Fibroblast of skin of left biceps (primary cell): ENCODE data around the gene XPA.
"Not testable (repeated sequence)": the region's sequence is repeated elsewhere in the genome, so short reads cannot be mapped to it uniquely, and the experiment has no call there.

Source experiments
- DNase-seq, 2 experiments: peaks; one replicate each; pipeline ENCODE4 v3.0.0-alpha.2; 2013; ENCODE audit warnings: low read depth in 2 of 2

Gene XPA

GRCh38 chr9:97696803-97697601 is at the start of gene XPA:
TSS of gene XPA (minus strand) at chr9:97697340. CDS start at chr9:97697292, 48 bp downstream.
- DNase-seq, result peak; percentile 78 to 82

DNA sequence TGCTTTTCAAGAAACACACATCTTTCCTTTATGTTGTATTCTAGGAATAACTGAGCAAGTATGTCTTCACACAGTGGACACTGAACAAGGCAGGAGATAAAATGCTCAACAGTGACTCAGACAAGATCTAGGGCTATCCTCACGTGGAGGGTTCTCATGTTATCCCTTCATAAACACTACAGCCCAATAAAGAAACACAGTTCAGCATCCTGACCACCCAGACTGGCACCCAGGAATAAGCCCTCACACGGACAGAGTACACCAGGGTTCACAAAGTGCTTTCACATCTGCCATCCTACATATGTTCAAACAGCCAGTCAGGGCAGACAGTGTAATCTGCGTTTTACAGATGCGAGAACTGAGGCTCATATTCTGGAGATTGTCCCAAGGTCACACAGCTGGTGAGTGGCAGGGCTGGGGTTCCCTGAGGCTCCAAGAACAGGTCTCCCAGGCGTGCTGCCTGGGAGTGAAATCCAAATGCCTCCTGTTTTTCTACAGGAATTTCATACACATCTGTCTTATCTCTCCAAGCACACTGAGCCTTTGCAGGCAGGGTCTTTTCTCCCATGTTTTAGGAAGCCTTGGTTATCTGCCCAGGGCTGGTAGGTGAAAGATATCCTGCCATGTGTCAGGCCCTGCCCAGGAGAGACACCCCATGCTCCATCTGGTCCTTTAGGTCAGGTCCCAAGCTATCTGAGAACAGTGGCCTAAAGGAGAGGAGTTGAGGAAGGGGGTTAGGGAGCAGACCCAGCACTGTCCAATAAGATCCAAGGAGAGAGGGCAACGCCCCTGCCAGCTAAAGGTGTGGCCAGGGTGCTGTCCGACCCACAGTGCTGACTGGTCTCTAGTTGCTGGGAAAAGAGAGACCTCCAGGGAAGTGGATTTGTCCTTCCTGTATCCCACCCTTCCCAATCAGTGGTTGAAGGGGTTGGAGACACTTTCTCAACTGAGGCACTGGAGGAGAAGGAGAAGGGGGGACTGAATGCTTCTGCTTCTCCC is 47.9 kb upstream of the XPA start:
- DNase-seq, result no peak

GRCh38 chr9:97744025-97744424 is 46.9 kb upstream of the XPA start:
- DNase-seq, result not testable (repeated sequence)

DNA sequence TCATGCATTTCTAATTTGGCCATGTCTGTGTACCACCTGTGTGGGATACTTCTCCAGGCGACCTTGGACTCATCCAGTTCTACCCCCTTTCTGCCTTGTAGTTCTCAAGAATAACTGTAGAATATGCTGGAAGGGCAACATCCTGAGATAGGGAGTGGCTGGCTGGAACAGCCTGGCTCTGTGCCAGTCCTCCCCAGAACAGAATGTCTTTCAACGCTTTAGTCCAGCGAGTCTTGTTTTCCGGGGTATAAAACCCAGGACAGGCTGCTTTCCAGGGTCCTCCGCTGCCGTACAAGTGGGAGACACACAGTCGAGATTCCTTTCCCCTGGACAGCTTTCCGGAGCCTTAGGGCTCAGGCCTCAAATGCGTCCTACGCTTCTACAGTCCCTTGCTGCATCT is 45.4 kb upstream of the XPA start:
- DNase-seq, result no peak

DNA sequence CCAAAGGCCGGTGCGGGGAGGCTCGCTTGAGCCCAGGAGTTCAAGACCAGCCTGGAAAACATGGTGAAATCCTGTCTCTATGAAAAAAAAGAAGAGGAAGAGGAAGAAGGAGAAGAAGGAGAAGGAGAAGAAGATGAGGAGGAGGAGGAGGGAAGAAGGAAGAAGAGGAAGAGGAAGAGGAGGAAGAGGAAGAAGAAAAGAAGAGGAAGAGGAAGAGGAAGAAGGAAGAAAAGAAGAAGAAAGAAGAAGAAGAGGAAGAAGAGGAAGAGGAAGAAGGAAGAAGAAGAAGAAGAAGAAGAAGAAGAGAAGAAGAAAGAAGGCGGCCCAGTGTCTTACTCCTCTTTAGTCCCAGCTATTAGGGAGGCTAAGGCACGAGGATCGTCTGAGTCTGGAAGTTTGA is 44.8 kb upstream of the XPA start:
- no peak for DNase-seq

DNA sequence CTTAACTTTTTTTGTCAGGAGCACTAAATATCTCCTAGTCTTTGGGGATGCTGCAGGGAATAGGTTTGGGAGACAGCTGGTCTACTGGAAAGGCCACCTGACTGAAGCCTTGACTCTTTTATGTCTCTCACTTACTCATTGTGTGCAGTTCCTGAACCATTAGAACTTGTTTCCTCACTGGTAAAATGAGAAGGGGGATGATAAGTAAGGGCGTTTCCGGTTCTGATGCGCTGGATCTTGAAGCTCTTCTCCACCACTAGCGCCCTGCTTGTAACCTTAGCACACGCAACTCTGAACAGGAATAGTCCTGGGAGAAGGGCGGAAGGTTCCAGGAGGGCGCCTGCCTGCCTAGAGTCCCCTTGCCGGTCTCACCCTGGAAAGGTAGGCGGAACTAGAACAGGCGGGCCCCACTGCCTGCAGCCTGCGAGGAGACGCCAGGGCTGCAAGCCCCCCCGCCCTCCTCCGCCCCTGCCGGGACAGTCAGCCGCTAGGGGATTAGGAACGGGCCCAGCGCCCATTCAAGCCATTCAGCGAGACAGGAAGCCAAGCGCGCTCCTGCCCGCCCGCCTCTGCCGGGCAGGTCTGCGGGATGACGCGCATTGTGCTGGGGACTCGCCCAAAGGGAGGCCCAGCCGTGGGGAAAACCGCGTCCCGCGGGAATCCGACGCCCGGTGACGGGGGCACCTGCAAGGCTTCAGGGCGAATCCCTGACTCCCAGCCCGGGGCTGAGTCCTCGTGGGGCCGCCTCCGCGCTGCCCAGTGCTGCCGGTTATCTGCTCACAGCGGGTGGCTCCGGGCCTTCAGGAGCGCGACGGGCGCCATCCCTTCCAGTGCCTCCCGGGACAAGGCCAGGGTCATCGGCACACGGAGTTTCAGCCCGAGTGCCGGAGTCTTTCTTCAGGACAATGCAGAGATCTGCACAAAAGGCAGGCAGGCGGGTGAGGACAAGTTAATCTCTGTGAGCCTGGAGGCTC is 44.0 kb upstream of the XPA start:
- DNase-seq, result peak in 1 of 2 experiments; percentile 5

- DNase-seq, result no peak
Observed at GRCh38 chr9:97737429-97737828, 40.3 kb upstream of the XPA start.

GRCh38 chr9:97735070-97735600 is 38.0 kb upstream of the XPA start:
- no peak for DNase-seq

GRCh38 chr9:97726716-97727115 is 29.6 kb upstream of the XPA start:
- no peak for DNase-seq

GRCh38 chr9:97723819-97724218 is 26.7 kb upstream of the XPA start:
- no peak for DNase-seq

- no peak for DNase-seq
Observed at GRCh38 chr9:97722331-97722730, 25.2 kb upstream of the XPA start.

DNA sequence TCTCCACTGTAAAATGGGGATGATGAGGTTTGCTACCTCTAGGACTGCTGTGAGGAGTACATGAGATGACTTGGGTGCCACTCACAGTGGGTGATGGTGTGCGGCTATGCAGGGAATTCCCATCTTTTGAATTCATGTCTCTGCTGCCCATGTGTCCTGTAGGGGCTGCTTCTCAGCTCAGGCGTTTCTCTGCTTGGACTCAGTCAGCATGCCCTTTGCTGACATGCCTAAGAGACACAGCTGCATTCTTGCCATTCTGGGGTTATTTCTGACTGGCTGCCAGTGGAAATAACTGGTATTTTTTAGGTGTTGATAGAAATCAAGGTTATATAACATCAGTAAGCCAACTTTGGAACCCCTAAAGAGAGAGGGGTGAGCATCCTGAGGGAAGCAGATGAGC is 24.3 kb upstream of the XPA start:
- no peak for DNase-seq

GRCh38 chr9:97717866-97718265 is 20.7 kb upstream of the XPA start:
- DNase-seq, result no peak

- no peak for DNase-seq
Observed at GRCh38 chr9:97714435-97714834, 17.3 kb upstream of the XPA start.

DNA sequence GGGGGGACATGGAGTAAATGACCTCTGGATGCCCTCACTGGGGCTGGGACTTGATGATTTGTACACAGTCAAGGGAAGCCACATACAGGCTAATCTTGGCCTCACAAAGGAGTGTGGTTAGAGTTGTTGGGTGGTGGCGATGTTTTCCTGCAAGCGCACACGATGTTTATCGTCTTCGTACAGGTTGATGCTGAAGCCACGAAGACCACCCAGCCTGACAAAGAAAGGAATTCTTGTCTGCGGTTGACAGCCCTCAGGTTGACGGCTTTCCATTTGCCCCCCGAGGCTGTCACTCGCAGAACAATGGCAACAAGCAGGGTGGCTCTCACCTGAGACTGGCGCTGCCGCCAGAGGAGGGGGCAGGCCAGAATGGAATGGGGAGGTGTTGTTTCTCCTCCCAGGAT is 14.1 kb upstream of the XPA start:
- no peak for DNase-seq

DNA sequence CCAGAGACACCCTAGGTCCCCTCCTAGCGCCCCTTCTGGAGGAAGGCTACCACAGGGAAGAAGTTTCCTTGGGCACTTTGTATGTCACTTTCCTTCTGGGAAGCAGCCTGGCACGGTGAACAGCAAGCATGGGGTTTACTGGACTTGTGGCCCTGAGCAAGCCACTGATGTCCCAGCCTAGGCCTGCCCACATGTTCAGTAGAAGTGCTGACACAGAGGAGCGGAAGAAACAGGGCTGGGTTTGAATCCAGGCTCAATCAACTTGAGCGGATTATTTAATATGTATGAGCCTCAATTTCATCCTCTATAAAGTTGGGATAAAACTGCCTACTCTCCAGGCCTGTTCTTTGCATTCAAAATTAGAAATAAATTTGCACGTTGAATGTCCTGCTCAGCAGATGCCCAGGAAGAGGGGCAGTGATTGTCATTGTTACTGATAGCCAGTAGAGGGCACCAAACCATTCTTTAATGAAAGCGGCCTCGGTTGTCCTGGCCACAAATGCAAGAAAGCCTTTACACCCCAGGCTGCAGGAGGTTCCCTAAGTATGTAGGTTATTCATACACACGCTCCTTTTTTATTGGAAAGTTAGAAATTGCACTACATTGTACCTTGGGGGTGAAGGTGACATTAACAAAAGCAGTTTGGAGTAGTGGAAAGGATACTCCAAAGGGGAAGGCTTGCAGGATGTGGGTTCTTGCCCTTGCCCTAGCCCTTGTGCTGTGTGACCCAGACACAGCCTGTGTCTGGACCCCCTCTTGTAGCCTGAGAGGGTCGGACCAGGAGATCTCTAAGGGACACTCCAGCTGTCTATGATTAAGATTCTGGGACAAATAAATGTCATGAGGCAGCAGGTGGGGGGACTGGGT is 13.4 kb upstream of the XPA start:
- no peak for DNase-seq

- DNase-seq, result no peak
Observed at GRCh38 chr9:97706246-97706645, 9.1 kb upstream of the XPA start.

DNA sequence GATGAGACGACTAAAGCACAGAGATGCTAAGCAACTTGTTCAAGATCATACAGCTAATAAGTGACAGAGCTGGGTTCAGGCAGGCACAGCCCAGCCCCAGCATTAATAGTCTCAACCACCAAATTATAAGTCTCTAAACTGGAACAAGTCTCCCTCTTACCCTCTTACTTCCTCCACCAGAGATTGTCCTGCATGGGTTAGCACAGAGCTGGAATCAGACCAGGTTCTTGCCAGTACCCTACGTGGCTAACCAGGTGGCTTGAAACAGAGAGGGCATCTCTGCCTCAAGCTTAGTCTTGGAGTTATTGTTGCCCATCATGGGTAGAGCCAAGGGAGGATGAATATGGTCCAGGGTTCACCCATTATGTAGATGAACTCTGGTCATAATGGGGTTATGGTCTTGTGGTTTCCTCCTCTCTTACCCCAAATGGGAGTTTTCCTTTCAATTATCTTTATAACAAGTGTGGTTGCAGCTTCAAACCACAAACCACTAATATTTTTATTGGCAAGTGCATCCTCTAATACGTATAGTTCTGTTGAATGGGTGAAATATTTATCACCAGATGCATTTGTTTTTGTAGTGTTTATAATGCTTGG is 8.3 kb upstream of the XPA start:
- DNase-seq, result no peak

DNA sequence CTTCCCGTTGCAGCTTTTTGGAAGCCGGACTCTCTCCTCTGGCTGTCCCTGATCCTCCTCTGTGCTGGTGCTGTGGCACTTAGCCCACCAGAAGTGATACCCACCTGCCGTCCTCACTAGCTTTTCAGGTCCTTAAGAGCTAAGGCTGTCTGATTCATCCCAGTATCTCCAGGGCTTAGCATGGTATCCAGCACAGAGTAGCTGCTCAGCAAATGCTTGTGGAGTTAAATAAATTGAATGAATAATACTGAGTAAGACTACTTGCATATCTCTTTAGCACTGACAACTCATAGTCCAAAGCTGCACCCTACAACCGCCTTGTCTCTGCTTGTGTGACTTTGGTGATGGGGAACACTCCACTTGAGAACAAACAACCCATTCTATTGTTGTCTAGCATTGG is 7.7 kb upstream of the XPA start:
- no peak for DNase-seq

DNA sequence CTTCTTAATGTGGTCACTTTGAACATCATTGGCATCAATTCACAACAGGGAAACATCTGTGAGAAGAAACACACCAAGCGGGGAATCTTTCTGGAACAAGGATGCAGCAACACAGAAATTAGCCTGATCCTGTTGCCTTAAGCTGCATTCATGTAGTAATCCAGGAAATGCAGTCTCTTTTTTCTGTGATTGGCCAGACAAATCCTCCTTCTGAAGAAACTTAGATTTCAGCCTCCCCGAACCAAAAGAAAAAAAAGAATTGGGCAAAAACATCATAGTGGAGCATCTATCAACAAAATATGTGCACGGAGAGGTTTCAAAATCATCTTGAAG is 7.2 kb upstream of the XPA start:
- no peak for DNase-seq
